Cortex of kidney (tissue), 1 donor: Measurements from ENCODE around the gene SORCS1.

Experiments used
- DNase-seq: peaks from one replicate; lab custom pipeline; 2025; lab: John Stamatoyannopoulos, UW

Gene SORCS1

DNA sequence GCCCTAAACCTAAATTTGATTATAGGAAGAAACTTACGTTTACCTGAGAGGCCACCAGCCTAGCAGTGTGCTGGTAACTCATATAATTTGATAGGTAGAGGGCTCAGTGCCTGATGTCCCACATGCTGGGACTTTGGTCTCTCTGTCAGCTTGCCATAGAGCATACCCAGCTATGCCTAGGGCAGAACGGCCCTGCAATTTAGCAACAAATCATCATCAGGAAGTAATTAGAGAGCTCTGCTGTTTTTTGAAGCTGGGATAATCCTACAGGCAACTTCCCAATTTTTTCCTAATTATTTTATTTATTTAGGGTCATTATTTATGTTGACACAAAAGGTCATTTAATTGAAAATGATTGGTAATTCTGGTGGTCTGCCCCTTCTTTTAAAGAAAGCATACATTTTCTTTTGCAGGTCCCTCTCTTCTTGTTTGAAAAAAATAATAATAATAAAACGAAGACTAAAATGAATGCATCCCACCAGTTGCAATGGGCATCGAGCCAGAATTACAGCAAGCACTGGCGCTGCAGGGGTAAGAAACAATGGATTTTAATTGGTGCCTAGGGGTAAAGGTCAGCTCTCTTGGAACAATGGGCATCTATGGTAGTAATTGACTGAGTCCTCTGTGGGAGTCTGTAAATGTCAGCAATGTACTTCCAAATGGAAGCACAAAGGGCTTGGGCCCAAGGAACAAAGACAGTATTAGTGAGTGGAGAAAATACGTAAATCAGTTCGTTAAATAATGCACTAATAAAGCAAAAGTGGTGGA is 348.0 kb downstream of the SORCS1 start:
- no peak for DNase-seq

DNA sequence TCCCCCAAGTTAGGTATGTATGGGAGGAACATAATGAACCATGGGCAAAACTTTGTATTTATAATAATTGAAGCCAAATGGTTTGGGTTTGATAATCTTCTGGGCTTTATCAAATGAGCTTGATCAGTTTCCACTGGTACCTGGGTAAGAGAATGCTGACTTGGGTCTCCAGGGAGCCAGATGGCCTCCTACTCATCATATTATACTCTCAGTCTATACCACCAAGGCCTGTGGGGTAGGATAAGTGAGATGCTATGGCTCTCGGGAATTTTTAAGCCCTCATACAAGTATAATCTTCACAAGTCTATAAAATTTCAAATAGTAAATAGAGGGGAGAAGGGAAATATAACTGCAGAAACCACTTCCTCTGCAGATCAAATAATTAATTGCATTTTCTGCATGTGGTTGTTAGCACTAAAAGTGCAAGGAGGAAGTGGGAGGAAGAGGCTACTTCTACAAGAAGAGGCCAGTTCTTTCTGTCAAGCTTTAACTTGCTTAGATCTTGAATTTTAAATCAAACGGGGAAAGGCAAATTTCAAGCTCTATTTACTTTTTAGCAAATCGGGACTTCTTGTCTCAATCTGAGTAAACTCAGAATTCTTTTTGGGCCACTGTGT is 349.0 kb downstream of the SORCS1 start:
- DNase-seq: no peak

GRCh38 chr10:106804992-106805582 is 359.4 kb downstream of the SORCS1 start:
- no peak for DNase-seq

- no peak for DNase-seq
Observed at GRCh38 chr10:106802949-106803348, 361.6 kb downstream of the SORCS1 start.

DNA sequence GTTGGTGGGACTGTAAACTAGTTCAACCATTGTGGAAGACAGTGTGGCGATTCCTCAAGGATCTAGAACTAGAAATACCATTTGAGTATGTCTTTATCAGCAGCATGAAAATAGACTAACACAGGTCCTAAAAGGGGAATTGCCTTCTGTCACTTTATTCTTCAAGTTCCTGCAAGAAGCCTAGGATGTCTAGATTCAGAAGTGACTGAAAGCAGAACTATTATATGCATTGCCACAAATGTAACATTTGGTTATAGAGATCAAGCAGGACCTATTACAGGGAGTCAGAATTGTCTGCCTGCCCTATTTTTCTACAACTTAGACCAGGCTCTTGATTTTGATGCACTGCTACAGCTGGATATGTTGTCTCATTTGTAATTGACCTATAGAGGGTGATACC is 364.7 kb downstream of the SORCS1 start:
- no peak for DNase-seq

- DNase-seq: no peak
Observed at GRCh38 chr10:106795619-106796018, 368.9 kb downstream of the SORCS1 start.

GRCh38 chr10:106793617-106794016 is 370.9 kb downstream of the SORCS1 start:
- DNase-seq: no peak

GRCh38 chr10:106789623-106790022 is 374.9 kb downstream of the SORCS1 start:
- no peak for DNase-seq

DNA sequence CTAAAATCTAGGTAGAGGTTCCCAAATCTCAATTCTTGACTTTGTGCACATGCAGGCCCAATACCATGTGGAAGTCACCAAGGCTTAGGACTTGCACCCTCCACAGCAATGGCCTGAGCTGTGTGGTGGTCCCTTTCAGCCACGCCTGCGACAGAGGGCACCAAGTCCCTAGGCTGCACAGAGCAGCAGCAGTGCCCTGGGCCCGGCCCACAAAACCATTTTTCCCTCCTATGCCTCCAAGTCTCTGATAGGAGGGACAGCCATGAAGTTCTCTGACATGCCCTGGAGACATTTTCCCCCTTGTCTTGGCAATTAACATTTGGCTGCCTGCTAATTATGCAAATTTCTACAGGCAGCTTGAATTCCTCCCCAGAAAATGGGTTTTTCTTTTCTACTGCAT is 375.5 kb downstream of the SORCS1 start:
- DNase-seq: no peak

DNA sequence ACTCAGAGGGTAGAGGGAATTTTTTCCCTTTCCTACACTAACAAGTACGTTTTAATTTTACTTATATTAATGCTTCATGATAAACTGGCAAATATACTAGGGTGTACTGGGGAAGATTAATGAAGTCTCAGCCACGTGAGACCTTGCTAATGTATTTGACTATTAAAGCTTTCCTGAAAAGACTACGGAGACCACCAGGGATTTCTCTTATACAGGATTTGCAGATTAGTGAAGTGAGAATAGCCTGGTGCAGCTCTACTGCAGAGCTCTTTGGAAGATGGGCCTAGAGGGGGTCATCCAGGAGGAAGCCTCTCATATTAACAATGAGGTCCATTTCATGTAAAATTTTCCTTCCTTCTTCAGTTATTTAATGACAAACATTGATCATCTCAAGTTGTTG is 379.0 kb downstream of the SORCS1 start:
- DNase-seq: no peak

DNA sequence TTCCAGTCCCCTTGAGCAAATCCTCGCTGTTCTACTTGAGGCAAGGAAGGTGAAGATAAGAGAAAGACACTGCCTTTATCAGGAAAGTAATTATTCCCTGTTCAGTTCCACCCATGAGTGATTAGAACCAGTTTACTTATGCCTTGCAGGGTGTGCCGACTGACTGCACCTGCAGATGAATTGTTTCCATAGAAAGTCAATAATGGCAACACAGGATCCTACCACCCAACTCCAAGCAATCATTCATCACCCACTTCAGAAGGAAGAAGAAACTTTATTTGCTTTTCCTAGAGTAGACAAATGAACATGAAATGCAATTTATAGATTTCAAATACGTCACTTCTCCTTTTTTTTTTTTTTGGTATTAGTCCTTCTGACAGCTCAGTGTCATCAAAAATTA is 383.9 kb downstream of the SORCS1 start:
- no peak for DNase-seq

DNA sequence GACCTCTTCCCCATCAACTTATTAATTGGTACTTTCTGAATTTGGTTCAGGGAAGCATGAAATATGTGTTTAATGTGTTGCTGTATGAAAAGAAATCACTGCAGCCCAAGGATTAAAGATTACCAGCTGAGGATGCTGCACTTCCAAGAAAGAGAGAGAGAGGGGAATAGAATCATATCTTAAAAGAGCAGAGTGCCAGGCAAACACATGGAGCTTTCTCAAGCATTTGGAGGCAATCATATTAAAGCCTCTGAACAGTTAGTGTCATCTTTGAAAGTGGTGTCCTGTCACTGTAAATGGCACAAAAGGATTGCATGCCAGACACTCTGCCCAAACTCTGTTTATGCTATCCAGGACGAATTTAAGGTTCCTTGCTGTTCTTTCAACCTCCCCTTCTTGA is 386.7 kb downstream of the SORCS1 start:
- no peak for DNase-seq

GRCh38 chr10:106775127-106775526 is 389.4 kb downstream of the SORCS1 start:
- no peak for DNase-seq

- no peak for DNase-seq
Observed at GRCh38 chr10:106772957-106773356, 391.5 kb downstream of the SORCS1 start.

- DNase-seq: no peak
Observed at GRCh38 chr10:106771154-106771553, 393.4 kb downstream of the SORCS1 start.

GRCh38 chr10:106768204-106768603 is 396.3 kb downstream of the SORCS1 start:
- no peak for DNase-seq

DNA sequence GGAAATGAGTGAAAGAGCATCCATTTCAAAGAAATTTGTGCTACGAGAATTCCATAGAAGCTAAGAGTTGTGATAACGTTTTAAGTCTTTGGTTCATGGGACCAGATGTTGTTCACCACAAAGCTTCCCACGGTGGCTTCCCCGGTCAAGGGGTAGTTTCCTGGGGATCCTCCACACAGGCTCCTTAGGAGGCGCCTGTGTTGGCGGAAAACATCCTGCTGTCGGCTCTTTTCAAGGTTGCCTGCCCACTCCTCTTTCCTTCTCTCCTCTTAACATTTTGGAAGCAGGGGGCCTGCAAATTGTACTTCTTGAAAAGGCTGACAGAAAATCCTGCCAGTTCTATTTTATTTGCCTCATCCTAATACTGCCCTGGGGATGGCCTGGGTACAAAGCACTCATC is 398.6 kb downstream of the SORCS1 start:
- DNase-seq: no peak

GRCh38 chr10:106765241-106765754 is 399.2 kb downstream of the SORCS1 start:
- DNase-seq: no peak

- DNase-seq: no peak
Observed at GRCh38 chr10:106764360-106764759, 400.1 kb downstream of the SORCS1 start.

DNA sequence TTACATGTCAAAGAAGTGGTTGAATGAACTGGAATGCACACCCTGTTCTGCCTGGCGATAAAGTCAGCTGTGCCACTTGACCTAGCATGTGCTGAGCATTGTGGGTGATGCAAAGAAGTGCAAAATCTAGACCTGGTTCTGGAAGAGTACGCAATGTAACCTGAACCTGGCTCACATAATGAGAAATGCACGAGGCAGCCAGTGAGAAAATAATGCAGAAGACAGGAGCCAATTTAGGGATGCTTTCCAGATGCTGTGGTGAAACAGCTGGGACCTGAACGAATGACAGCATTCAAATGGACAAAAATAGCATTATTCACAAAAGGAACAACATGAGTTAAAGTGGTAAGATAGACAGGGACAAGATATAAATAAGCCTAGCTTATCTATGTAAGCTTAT is 402.6 kb downstream of the SORCS1 start:
- no peak for DNase-seq

DNA sequence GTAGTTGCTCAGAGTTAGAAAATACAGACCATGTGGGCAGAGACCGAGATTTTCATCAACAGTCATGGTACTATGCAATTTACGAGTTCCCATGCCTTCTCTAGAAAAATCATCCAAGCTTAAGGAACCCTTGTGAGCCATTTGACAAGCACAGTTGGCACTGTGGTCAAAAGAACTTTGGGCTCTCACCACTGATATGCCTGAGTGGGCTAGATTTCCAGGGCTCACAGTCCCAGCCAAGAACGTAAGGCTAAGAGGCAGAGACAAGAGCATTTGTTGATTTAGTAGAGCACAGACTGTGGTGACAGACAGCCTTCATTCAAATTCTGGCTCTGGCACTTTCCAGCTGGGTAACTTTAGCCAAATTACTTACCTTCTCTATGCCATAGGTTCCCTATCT is 407.0 kb downstream of the SORCS1 start:
- no peak for DNase-seq

- no peak for DNase-seq
Observed at GRCh38 chr10:106751091-106751490, 413.4 kb downstream of the SORCS1 start.

GRCh38 chr10:106746868-106747267 is 417.6 kb downstream of the SORCS1 start:
- no peak for DNase-seq
